NCI-H2081 (cell line): ENCODE results near the gene FOXF2.

Experiments used
- DNase-seq, 2 experiments: peaks; one replicate each; lab custom pipeline; 2025; lab: John Stamatoyannopoulos, UW

Gene FOXF2

DNA sequence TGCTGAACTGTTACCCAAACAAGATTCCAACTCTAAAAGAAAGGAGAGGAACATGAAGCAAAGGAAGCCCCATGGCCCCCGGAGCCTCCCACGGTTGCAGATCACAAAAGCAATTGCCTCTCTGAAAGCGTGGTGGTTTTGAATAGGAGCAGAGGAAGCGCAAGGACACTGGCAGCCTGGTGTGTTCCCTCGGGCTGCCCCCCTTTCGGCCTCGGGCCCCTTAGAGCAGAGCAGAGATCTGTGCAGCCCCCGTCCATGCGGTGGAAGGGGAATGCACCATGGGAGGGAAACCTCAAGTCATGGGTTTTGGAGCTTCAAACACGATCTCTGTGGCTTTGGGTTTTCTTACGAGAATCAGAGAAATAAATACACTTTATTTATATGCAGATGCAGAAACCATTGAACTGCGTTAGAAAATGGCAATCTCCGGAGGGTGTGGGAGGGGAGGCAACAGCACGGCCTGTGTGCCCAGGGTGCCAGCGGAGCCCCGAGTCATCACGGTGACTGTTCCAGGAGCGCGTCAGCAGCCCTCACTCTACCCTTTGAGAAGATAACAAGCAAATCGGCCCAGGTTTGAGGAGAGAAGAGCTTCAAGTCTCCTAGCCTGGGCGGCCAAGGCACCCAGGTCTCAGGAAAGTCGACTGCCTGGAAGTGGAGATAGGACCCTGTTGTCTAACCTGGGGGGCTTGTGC, 20.5 kb downstream of the FOXF2 start:
- DNase-seq, result no peak

DNA sequence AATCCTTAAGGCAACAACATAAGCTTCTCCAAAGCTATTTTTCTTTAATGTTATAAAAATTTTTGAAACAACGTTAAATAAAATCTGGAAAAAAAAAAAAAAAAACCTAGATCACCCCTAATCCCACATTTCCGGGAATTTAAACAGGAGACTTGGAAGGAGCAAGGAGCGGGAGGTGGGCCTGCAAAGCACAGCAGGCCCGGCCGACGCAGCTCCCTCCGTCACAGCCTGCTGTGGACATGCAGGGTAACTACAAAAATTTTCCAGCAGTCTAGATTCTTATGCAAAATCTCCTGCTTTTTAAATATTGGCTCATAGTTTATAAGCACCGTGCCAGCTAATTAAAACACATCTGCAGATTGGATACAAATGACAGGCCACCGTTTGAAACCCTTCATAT, 23.5 kb downstream of the FOXF2 start:
- no peak for DNase-seq

DNA sequence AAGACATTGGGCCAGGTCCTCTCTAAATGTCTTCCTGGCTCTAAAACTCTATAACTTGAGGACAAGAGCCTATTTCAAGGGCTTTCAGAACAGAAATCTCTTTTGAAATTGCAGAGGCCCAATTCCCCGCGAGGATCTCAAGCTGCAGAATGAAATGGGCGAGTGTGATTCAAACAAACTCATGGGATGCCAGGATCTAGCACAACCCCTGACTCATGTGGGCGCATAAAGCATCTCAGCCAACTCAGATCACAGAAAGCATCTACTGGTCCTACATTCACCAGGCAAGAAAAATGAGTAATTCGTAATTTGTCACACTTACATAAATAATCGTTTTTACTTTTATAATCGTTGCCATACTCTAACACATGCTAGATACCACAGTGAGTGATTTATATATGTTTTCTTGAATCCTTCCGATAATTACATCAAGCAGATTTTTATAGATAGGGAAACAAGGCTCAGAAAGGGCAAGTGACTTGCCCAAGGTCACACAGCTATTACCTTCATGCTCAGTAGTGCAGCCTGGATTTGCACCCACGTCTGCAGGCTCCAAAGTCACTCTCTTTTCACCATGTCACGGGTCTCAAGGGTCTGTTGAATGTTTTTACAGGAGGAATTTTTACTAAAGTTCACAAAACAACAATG, 26.2 kb downstream of the FOXF2 start:
- DNase-seq, result no peak

- DNase-seq, result no peak
These were observed 26.9 kb downstream of the FOXF2 start for GRCh38 chr6:1416191-1416760.

DNA sequence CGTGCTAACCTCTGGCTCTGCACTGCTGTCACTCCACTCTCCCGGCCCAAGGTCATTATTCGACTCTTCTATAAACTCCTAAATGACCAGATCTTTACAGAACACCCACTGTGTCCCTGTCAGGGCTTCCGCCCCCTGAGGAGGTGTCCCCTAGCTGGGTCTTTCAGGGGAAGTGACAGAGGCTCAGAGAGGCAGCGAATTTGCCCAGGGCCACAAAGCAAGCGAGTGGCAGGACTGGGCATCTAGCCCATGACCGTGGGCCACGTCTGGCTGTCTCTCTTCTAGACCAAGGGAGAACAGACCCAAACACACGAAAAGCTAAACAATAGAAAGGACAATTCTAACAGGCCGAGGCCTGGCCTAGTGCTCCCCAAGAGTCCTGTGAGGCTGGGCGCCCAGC, 27.4 kb downstream of the FOXF2 start:
- no peak for DNase-seq

DNA sequence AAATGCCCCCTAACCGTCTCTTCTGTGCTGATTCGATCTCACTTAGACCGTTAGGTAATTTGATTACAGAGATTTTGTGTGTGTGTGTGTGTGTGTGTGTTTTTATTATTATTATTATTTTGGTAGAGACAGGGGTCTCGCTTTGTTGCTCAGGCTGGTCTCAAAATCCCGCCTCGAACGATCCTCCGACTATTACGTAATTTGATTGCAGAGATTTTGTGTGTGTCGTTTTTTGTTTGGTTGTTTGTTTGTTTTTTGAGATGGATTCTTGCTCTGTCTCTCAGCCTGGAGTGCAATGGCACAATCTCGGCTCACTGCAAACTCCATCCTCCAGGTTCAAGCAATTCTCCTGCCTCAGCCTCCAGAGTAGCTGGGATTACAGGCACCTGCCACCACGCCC, 28.3 kb downstream of the FOXF2 start:
- no peak for DNase-seq

DNA sequence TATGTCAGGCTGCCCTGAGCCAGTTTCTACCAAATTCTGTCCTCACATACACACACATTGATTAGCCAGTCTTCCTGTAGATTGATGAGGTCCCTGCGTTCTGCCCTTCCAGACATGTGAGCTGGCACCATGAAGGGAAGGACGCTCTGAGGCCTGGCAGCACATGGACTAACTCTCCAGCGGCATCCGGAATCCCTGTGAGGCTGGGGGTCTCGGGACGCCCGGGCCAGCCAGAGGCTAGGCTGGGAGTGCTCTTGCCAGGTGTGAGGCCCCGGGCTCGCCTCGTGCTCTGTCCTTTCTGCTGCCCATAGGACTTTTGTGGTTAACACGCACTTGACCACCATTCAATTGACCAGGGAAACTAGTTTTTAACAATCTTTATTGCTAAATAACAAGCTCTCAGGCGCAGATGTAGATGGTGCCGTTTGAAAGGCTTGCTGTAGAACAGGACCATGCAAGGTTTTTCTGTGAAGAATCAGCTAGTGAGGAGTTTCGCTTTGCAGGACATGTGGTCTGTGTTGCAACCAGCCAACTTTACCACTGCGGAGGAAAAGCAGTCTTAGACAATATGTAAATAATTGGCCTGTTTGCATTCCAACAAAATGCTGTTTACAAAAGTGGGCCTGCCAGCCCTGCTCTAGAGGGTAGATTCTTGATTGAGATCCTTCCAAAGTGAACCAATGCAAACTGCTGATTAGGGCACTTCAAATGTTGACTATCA, 29.3 kb downstream of the FOXF2 start:
- no peak for DNase-seq

GRCh38 chr6:1420382-1420781, 31.0 kb downstream of the FOXF2 start:
- no peak for DNase-seq

GRCh38 chr6:1422290-1422689, 32.9 kb downstream of the FOXF2 start:
- no peak for DNase-seq

- DNase-seq, result no peak
These were observed 34.2 kb downstream of the FOXF2 start for GRCh38 chr6:1423578-1423977.

- DNase-seq, result peak; percentile 22 to 58
These were observed 35.0 kb downstream of the FOXF2 start for GRCh38 chr6:1424306-1424927.

DNA sequence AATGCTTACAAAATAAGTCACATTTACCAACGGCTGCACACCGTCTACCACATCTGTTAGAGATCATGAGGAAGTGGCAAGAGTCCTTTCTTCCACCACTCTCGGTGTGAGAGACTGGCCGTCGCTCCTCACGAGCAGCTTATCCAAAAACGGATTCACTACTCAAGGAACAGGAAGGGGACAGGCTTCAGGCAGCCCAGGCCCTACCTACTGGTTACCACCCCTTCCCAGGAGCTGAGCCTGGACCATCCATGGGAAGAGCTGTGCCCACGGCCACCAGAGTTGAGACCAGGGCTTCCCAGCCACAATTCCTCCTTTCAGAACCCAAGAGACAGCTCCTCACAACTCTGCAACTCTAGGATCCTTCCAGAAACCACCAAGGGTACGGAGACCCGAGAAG, 37.0 kb downstream of the FOXF2 start:
- DNase-seq, result no peak

DNA sequence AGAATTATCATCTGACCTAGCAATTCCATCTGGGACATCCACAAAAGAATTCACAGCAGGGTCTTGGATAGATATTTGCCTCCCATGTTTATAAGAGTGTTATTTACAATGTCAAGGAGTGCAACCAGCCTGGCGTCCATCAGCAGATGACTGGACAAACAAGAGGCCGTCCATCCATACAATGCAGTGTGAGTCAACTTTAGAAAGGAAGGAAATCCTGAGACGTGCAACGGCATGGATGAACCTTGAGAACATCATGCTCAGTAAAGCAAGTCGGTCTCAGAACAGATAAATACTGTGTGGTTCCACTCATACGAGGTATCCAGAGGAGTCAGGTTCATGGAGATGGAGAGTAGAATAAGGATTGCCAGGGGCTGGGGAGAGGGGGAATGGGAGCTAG, 46.4 kb downstream of the FOXF2 start:
- no peak for DNase-seq

DNA sequence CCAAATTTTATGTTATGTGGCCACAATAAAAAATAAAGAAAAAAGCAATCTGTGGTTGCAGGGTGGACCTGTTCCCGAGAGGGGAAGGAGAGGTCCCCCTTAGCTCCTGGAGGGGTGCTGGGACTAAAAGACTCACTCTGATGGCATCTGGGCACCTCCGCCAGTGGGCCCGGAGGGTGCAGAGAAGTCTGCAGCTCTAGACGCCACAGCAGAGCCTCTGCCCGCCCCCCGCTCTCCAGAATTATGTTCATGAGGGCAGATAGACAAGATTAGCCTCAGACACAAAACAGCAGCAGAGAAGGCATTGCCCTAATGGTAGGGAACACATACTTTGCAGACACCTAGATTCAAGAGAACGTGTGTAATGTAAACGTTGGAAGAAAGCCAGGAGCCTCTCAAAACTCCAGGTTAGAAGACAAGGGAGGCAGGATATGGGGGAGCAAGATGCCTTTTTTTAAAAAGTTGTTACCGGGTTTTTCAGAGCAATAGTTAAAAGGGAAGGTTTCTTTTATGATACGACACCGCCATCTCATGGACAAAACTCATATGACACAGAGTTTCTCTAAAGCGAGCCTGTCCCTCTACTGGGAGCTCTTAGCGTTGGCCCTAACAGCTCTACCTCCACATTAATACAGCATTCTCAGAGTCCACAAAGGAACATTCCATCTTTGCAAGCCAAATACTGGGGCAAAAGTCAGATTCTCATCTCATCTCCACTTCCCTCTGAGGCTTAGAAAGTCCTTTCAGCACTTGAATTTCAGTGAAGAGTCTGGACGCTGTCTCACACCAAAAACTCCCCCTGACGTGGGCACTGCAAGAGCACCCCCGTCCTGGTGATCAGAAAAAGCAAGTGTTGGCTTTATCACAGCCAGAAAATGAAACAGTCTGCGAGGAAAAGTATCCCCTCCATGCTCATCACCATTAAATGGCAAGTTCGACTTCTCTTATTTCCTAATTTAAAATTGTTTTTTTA, 47.2 kb downstream of the FOXF2 start:
- peak; percentile 63 to 68 for DNase-seq

- DNase-seq, result no peak
These were observed 48.4 kb downstream of the FOXF2 start for GRCh38 chr6:1437553-1438406.

GRCh38 chr6:1438471-1438881, 49.1 kb downstream of the FOXF2 start:
- no peak for DNase-seq

DNA sequence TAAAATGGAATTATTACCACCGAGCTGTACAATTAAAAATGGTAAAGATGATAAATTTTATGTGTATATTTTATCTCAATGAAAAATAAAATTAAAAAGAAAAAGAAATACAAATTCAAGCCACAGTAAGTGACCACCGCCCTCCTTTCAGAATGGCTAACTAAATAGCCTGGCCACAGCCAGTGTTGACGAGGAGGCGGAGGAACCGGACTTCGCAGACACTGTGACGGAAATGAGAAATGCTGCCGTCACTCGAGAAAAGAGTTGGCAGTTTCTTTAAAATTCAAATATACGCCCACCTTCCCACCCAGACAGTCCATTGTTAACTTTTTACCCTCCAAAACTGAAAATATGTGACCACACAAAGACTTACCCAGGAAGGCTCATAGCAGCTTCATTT, 50.0 kb downstream of the FOXF2 start:
- no peak for DNase-seq

DNA sequence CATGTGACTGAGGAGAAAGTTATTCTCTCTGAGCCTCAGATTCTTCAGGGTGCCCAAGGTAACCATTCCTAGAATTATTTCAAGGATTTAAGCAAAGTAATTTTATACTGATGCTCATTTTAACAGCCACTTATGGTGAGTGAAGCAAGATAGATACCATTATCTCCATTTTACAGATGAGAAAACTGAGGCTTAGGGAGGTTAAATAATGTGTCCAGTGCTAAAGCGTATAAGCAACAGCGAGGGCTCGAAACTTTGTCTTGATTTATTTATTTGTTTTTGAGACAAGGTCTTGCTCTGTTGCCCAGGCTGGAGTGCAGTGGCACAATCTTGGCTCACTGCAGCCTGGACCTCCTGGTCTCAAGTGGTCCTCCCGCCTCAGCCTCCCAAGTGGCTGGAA, 53.6 kb downstream of the FOXF2 start:
- no peak for DNase-seq
